HCT116 (cell line): Measurements from ENCODE around the gene WAPL. TPM values are rescaled to one million over a fixed set of nuclear protein-coding genes. Genes with fewer than 3 reads are reported as not detected.

Experiments used
- ATAC-seq: fragments of 200-7000 bp; cut with Tn5 transposase; 2 replicates; pipeline ENCODE4 v1.9.1; 2020; ENCODE audit warnings: mild to moderate bottlenecking, moderate library complexity
- BruUV-seq: library from RNA; stranded (reverse); fragments of 400-500 nt; replicated peaks from 2 replicates; lab custom pipeline; 2021; lab: Mats Ljungman, UMichigan
- CTCF ChIA-PET: fragments of 300-600 bp; sonication (Branson Sonifier 250); formaldehyde crosslinking; loops from one replicate; lab custom pipeline; 2021; ENCODE audit warnings: antibody characterized with exemption; lab: Charles Lee
- POLR2A ChIA-PET: fragments of 300-600, 350-600 bp; sonication (Branson Sonifier 250); formaldehyde crosslinking; loops from one replicate; lab custom pipeline; 2021; ENCODE audit warnings: antibody characterized with exemption; lab: Charles Lee
- RAD21 ChIA-PET, 2 experiments: fragments of 300-600 bp; sonication (Branson Sonifier 250); formaldehyde crosslinking; loops; one replicate each; lab custom pipeline; 2023; ENCODE audit warnings: low total read pairs in 2 of 2; ENCODE audit not compliant: uncharacterized antibody in 2 of 2, unreplicated experiment in 2 of 2, low non-redundant PET in 1 of 2; lab: Charles Lee
- DNase-seq: peaks from one replicate; pipeline ENCODE4 v3.0.0-alpha.2; 2010; ENCODE audit warnings: low read depth, low spot score
- H2AFZ ChIP-seq: fragments of 200-600 bp; shearing (Covaris generic), sonication (generic); 2 replicates; pipeline ENCODE4 v1.6.1; 2017; ENCODE audit warnings: low read depth, mixed run types, mixed read lengths, antibody characterized with exemption, low read length; ENCODE audit not compliant: poor library complexity, severe bottlenecking
- H3K27ac ChIP-seq: 2 replicates; pipeline ENCODE4 v1.5.1; 2012; ENCODE audit warnings: low read depth, low read length
- H3K27me3 ChIP-seq: fragments of 200-600 bp; sonication (generic); 2 replicates; pipeline ENCODE4 v1.6.1; 2016; ENCODE audit warnings: mixed run types, low read length, mixed read lengths; ENCODE audit not compliant: insufficient read depth
- H3K36me3 ChIP-seq, 2 experiments: fragments of 200-500 bp in 1 of 2; fragments of 200-600 bp in 1 of 2; sonication (Bioruptor generic) in 1 of 2; sonication (generic) in 1 of 2; 2 replicates each; pipeline versions ENCODE4 v1.5.1 to v1.6.1; 2014 to 2016; ENCODE audit warnings: low read length in 2 of 2, inconsistent platforms in 1 of 2, mixed read lengths in 1 of 2, mixed run types in 1 of 2; ENCODE audit not compliant: insufficient read depth in 2 of 2, control insufficient read depth in 1 of 2
- H3K4me1 ChIP-seq, 2 experiments: fragments of 200-600 bp in 1 of 2; sonication (generic) in 1 of 2; 2 replicates each; pipeline versions ENCODE4 v1.5.1 to v1.6.1; 2012 to 2017; ENCODE audit warnings: low read length in 2 of 2, inconsistent platforms in 1 of 2, mild to moderate bottlenecking in 1 of 2, mixed read lengths in 1 of 2, mixed run types in 1 of 2, moderate library complexity in 1 of 2; ENCODE audit not compliant: insufficient read depth in 2 of 2, control insufficient read depth in 1 of 2
- H3K4me2 ChIP-seq: fragments of 200-600 bp; sonication (generic); 2 replicates; pipeline ENCODE4 v1.6.1; 2017; ENCODE audit warnings: mixed run types, low read length, mixed read lengths
- H3K4me3 ChIP-seq, 2 experiments: fragments of 200-600 bp in 1 of 2; sonication (generic) in 1 of 2; replicated peaks in 1 of 2; 2 replicates each; pipeline ENCODE4 v1.5.1; 2011 to 2016; ENCODE audit warnings: low read length in 2 of 2, control low read depth in 1 of 2, low read depth in 1 of 2, mild to moderate bottlenecking in 1 of 2, mixed read lengths in 1 of 2, mixed run types in 1 of 2
- H3K79me2 ChIP-seq: fragments of 200-600 bp; sonication (generic); 2 replicates; pipeline ENCODE4 v1.6.1; 2017; ENCODE audit warnings: mild to moderate bottlenecking, mixed run types, low read length, moderate library complexity, mixed read lengths; ENCODE audit not compliant: insufficient read depth
- H3K9ac ChIP-seq: fragments of 200-600 bp; sonication (generic); 2 replicates; pipeline ENCODE4 v1.6.1; 2016; ENCODE audit warnings: low read length, mixed read lengths
- H3K9me2 ChIP-seq: fragments of 200-600 bp; sonication (generic), shearing (Covaris generic); 2 replicates; pipeline ENCODE4 v1.6.1; 2017; ENCODE audit warnings: mixed run types, mild to moderate bottlenecking, moderate library complexity; ENCODE audit not compliant: insufficient read depth
- H3K9me3 ChIP-seq, 2 experiments: fragments of 200-500 bp in 1 of 2; fragments of 200-600 bp in 1 of 2; sonication (Bioruptor generic) in 1 of 2; sonication (generic) in 1 of 2; 2 replicates each; pipeline ENCODE4 v1.6.1; 2014 to 2017; ENCODE audit warnings: low read length in 2 of 2, mixed read lengths in 2 of 2, inconsistent platforms in 1 of 2, low read depth in 1 of 2, mild to moderate bottlenecking in 1 of 2, mixed run types in 1 of 2, moderate library complexity in 1 of 2; ENCODE audit not compliant: control insufficient read depth in 1 of 2, insufficient read depth in 1 of 2
- H4K20me1 ChIP-seq: fragments of 200-600 bp; sonication (generic), shearing (Covaris generic); 2 replicates; pipeline ENCODE4 v1.6.1; 2017; ENCODE audit warnings: mixed run types, mild to moderate bottlenecking, moderate library complexity; ENCODE audit not compliant: insufficient read depth
- CEBPB ChIP-seq: IDR thresholded peaks from 2 replicates; pipeline ENCODE4 v1.6.1; 2012; ENCODE audit warnings: low read depth
- EZH2 ChIP-seq: fragments of 200-600 bp; sonication (generic); IDR thresholded peaks from 2 replicates; pipeline ENCODE4 v1.6.1; 2017; ENCODE audit warnings: antibody characterized with exemption, mixed run types
- POLR2AphosphoS5 ChIP-seq: IDR thresholded peaks from 2 replicates; pipeline ENCODE4 v1.6.1; 2011; ENCODE audit warnings: mild to moderate bottlenecking, low read depth, low read length, moderate library complexity
- RAD21 ChIP-seq: IDR thresholded peaks from 2 replicates; pipeline ENCODE4 v1.6.1; 2012; ENCODE audit warnings: low read depth, mild to moderate bottlenecking
- intact Hi-C: fragments of 100-400 bp; cut with micrococcal nuclease; formaldehyde crosslinking; loops from 2 replicates; pipeline ENCODE4 v1.10.0; 2022
- total RNA-seq: library from RNA; stranded (reverse); gene quantifications from one replicate; pipeline ENCODE4 v1.2.1, GENCODE V29; 2021; ENCODE audit not compliant: unreplicated experiment
- TF ChIP-seq, protein P1 (sequence below): IDR thresholded peaks from 2 replicates; pipeline ENCODE4 v1.6.1; 2012
- TF ChIP-seq, protein P2 (sequence below), 3 experiments: fragments of 200-600 bp in 1 of 3; sonication (generic) in 1 of 3; IDR thresholded peaks in 2 of 3; conservative IDR thresholded peaks in 1 of 3; 2 replicates each; pipeline ENCODE4 v1.5.1; 2012 to 2017; ENCODE audit warnings: low read depth in 2 of 3, low read length in 2 of 3, antibody characterized with exemption in 1 of 3, borderline replicate concordance in 1 of 3, control low read depth in 1 of 3, mild to moderate bottlenecking in 1 of 3, mixed read lengths in 1 of 3, mixed run types in 1 of 3, moderate library complexity in 1 of 3; ENCODE audit not compliant: insufficient read depth in 1 of 3

Gene WAPL
- total RNA-seq, 1 experiment from 2014 or later = 37.5 TPM

DNA sequence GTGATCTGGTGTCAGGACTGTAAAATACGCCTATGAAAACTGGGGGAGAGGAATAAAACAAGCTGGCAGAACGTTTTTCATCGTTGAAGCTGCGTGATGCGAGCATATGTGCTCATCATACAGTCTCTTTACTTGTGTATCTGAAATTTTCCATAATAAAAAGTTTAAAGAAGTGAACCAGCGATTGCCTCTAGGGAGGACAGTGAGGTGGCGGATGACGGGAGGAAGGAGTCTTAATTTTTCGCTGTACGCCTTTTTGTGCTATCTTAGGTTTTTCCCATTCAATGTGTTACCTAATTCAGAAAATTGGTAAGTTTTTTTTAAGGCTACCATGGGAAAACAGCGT is 891 bp upstream of the WAPL start (continued):
- no peak for TF ChIP-seq EZH2
- TF ChIP-seq, protein P1, sequence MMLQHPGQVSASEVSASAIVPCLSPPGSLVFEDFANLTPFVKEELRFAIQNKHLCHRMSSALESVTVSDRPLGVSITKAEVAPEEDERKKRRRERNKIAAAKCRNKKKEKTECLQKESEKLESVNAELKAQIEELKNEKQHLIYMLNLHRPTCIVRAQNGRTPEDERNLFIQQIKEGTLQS = no peak
- no peak for TF ChIP-seq RAD21
- TF ChIP-seq, protein P2, sequence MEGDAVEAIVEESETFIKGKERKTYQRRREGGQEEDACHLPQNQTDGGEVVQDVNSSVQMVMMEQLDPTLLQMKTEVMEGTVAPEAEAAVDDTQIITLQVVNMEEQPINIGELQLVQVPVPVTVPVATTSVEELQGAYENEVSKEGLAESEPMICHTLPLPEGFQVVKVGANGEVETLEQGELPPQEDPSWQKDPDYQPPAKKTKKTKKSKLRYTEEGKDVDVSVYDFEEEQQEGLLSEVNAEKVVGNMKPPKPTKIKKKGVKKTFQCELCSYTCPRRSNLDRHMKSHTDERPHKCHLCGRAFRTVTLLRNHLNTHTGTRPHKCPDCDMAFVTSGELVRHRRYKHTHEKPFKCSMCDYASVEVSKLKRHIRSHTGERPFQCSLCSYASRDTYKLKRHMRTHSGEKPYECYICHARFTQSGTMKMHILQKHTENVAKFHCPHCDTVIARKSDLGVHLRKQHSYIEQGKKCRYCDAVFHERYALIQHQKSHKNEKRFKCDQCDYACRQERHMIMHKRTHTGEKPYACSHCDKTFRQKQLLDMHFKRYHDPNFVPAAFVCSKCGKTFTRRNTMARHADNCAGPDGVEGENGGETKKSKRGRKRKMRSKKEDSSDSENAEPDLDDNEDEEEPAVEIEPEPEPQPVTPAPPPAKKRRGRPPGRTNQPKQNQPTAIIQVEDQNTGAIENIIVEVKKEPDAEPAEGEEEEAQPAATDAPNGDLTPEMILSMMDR (IDR thresholded peaks at IDR 0.05 in 2 of 3, conservative IDR thresholded peaks at IDR 0.05 in 1 of 3; ENCODE audit: borderline replicate concordance in 1 of 3, insufficient read depth in 1 of 3, low read depth in 2 of 3, low read length in 2 of 3) = no peak

DNA sequence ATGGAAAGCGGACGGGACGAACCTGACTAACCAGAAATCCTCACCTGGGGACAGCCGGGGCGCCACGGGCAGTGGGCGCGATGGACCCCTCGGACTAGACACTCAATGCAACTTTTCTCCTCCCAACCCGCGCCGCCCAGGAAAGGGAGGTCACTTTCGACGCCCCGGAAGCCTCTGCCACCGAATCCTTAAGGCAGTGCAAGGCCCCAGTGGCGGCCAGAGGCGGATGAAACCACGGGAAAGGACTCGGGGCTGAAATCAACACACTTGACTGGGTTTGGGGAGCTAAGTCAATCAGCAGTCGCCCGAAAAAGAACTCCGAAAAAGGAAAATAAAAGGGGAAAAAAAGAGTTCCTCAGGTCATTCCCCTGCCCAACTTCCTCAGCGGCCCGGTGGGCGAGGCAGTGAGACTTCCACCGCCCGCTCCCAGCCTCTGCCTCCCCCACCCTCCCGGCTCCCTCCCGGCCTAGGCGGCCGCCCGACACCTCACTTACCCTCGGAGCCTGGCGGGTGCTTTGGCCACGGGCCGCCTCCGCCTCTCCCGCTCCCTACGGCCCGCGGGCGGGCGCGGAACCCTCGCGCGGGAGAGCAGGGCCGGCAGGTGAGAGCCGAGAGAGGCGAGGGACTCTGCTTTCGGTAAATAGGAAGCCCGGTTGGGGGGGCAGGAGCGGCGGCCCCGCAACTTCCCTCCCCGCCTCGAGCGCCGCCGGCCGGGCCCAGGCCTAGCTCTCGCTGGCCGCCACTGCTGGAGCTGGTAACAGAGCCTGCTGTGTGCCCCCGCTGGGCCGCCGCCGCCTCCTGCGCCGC is 518 bp downstream of the WAPL start:
- H4K20me1 ChIP-seq = peaks cover 19% of the 10 kb centered on the region; the same call in 1 of the 2 replicates
- H3K4me2 ChIP-seq = peak overlapping the region; percentile 95
- ChIA-PET POLR2A (interaction anchor here (1.6 to 2.2 kb wide), 2 partner anchors 13 to 15 kb away, joined by 6 to 7 read pairs; no protein-coding TSS in a partner anchor), CTCF (interaction anchor here (1.9 kb wide), 1 partner anchor 163 kb away, joined by 7 read pairs; no protein-coding TSS in a partner anchor), RAD21 (interaction anchor here in 1 of 2 experiments (1.2 kb wide), 1 partner anchor 121 kb away, joined by 4 read pairs; no protein-coding TSS in a partner anchor)
- intact Hi-C loops = loop anchor here (5.0 kb wide), 2 partner anchors 161 to 236 kb away; partner anchors contain the start of gene BMPR1A
- DNase-seq (peak; percentile 12), ATAC-seq (peak; percentile 45)
- no peaks in the 10 kb centered on the region for H3K9me2 ChIP-seq
- H3K4me1 ChIP-seq = peaks cover 12 to 22% of the 10 kb centered on the region in 2 experiments; a peak in 3 of 4 replicates
- peak overlapping the region; percentile 82 to 84 for H3K4me3 ChIP-seq
- TF ChIP-seq POLR2AphosphoS5 (peak; percentile 71), CEBPB (no peak), EZH2 (no peak)
- TF ChIP-seq, protein P1 = no peak
- H3K27ac ChIP-seq = peak overlapping the region; percentile 85
- no peaks in the 10 kb centered on the region for H3K9me3 ChIP-seq
- TSS peak; percentile 39 for BruUV-seq
- H3K27me3 ChIP-seq = no peaks in the 10 kb centered on the region
- no peak overlapping the region for H2AFZ ChIP-seq
- H3K9ac ChIP-seq = peak overlapping the region; percentile 92
- peaks cover 81% of the 10 kb centered on the region for H3K79me2 ChIP-seq
- H3K36me3 ChIP-seq = peaks cover 16 to 21% of the 10 kb centered on the region in 2 experiments
